BJ (cell line): Measurements from ENCODE around the gene FGF9. TPM values are rescaled to one million over a fixed set of nuclear protein-coding genes. Genes with fewer than 3 reads are reported as not detected.
A peak's percentile ranks its signal among the peaks of the same experiment; 100 is the strongest.

ENCODE experiments used
- CTCF ChIA-PET: fragments of 350-600 bp; formaldehyde crosslinking; extraction: SDS; loops from one replicate; lab custom pipeline; 2021; ENCODE audit warnings: antibody characterized with exemption, inconsistent platforms; lab: Yijun Ruan, JAX
- POLR2A ChIA-PET: fragments of 300-600 bp; sonication (Branson Sonifier 250); formaldehyde crosslinking; extraction: SDS; loops from one replicate; lab custom pipeline; 2021; ENCODE audit warnings: antibody characterized with exemption; lab: Charles Lee
- DNase-seq: peaks from one replicate; pipeline ENCODE4 v3.0.0-alpha.2; 2011; ENCODE audit warnings: low read depth
- H3K27me3 ChIP-seq: 2 replicates; pipeline ENCODE4 v1.6.0; 2011; ENCODE audit warnings: low read length; ENCODE audit not compliant: control insufficient read depth, insufficient read depth
- H3K36me3 ChIP-seq: 2 replicates; pipeline ENCODE4 v1.5.1; 2011; ENCODE audit warnings: low read length; ENCODE audit not compliant: control insufficient read depth, insufficient read depth
- H3K4me3 ChIP-seq: 2 replicates; pipeline ENCODE4 v1.5.1; 2011; ENCODE audit warnings: low read depth, mild to moderate bottlenecking, control low read depth, low read length
- polyA plus RNA-seq: library from polyadenylated mRNA; depleted of rRNA; stranded (reverse); fragments of >200 nt; gene quantifications from 2 replicates; pipeline ENCODE4 v1.2.3, GENCODE V29; 2011
- TF ChIP-seq, protein P1 (sequence below): IDR thresholded peaks from 2 replicates; pipeline ENCODE4 v1.5.1; 2011; ENCODE audit warnings: low read depth, mild to moderate bottlenecking, control low read depth, inconsistent platforms, low read length, moderate library complexity; ENCODE audit not compliant: insufficient read depth

The FGF9 gene
- polyA plus RNA-seq, 1 experiment, result not detected

DNA sequence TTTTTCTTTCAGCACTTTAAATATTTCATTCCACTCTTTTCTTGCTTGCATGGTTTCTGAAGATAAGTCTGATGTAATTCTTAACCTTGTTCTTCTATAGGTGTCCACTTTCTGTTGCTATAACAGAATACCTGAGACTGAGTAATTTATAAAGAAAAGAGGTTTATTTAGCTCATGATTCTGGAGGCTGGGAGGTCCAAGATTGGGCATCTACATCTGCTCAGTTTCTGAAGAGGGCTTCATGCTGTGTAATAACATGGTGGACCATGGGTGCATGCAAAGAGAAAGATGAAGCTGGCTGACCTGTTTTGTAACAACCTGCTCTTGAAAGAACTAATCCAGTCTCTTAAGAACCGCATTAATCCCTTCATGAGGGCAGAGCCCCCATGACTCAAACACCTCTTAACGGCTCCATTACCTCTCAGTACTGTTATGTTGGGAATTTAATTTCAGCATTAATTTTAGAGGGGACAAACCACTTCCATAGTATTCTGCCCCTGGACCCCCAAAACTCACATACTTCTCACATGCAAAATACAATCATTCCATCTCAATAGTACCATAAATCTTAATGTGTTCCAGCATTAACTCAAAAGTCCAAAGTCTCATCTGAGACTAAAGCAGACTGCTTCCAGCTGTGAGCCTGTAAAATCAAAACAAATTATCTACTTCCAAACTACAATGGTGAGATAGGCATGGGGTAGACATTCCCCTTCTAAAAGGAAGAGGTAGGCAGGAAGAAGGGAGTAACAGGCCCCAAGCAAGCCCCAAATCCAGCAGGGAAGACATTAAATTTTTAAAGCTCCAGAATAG lies 9.6 kb upstream of the FGF9 start:
- no peak for DNase-seq
- Histone ChIP-seq H3K36me3 (no peaks in the 10 kb centered on the region), H3K4me3 (no peak overlapping the region), H3K27me3 (no peaks in the 10 kb centered on the region)
- CTCF ChIA-PET, result no interaction called here
- POLR2A ChIA-PET, result no interaction called here
- TF ChIP-seq, protein P1, sequence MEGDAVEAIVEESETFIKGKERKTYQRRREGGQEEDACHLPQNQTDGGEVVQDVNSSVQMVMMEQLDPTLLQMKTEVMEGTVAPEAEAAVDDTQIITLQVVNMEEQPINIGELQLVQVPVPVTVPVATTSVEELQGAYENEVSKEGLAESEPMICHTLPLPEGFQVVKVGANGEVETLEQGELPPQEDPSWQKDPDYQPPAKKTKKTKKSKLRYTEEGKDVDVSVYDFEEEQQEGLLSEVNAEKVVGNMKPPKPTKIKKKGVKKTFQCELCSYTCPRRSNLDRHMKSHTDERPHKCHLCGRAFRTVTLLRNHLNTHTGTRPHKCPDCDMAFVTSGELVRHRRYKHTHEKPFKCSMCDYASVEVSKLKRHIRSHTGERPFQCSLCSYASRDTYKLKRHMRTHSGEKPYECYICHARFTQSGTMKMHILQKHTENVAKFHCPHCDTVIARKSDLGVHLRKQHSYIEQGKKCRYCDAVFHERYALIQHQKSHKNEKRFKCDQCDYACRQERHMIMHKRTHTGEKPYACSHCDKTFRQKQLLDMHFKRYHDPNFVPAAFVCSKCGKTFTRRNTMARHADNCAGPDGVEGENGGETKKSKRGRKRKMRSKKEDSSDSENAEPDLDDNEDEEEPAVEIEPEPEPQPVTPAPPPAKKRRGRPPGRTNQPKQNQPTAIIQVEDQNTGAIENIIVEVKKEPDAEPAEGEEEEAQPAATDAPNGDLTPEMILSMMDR, result no peak

GRCh38 chr13:21663197-21663596 lies 7.7 kb upstream of the FGF9 start:
- no peak overlapping the region for H3K4me3 ChIP-seq
- H3K36me3 ChIP-seq, result no peaks in the 10 kb centered on the region
- POLR2A ChIA-PET, result no interaction called here
- CTCF ChIA-PET, result no interaction called here
- no peak for DNase-seq
- TF ChIP-seq, protein P1, result no peak
- H3K27me3 ChIP-seq, result no peaks in the 10 kb centered on the region; the same call in 1 of the 2 replicates

- no peaks in the 10 kb centered on the region for H3K36me3 ChIP-seq
- TF ChIP-seq, protein P1, result no peak
- peak overlapping the region; percentile 27 for H3K4me3 ChIP-seq
- CTCF ChIA-PET, result interaction anchor here (0.7 to 1.6 kb wide), 3 partner anchors 11 to 304 kb away, joined by 4 read pairs; no protein-coding TSS in a partner anchor
- no peak for DNase-seq
- H3K27me3 ChIP-seq, result peaks cover 17% of the 10 kb centered on the region
- POLR2A ChIA-PET, result no interaction called here
These were observed 2.1 kb upstream of the FGF9 start for GRCh38 chr13:21668732-21669275.

- CTCF ChIA-PET, result interaction anchor here (0.6 to 1.3 kb wide), 3 partner anchors 33 to 636 kb away, joined by 3 to 4 read pairs (median 3); no protein-coding TSS in a partner anchor
- DNase-seq, result no peak
- peak overlapping the region; percentile 27 for H3K4me3 ChIP-seq
- POLR2A ChIA-PET, result no interaction called here
- no peaks in the 10 kb centered on the region for H3K36me3 ChIP-seq
- TF ChIP-seq, protein P1, result peak; percentile 35; the same call in 1 of the 2 replicates
- H3K27me3 ChIP-seq, result peaks cover 24% of the 10 kb centered on the region
These were observed 629 bp upstream of the FGF9 start for GRCh38 chr13:21670006-21670882.
